Head of caudate nucleus (tissue), 42 donors: Measurements from ENCODE around the gene SNX4.

Source experiments
- DNase-seq, 42 donors: peaks; one replicate each; pipeline versions ENCODE4 v3.0.0 to v3.0.0-alpha.2; 2020 to 2021; ENCODE audit warnings: mixed read lengths in 7 of 42
- intact Hi-C: fragments of 100-400 bp; cut with DNase I; formaldehyde crosslinking; loops from one replicate; pipeline ENCODE4 v1.15.0; 2022

The SNX4 gene

DNA sequence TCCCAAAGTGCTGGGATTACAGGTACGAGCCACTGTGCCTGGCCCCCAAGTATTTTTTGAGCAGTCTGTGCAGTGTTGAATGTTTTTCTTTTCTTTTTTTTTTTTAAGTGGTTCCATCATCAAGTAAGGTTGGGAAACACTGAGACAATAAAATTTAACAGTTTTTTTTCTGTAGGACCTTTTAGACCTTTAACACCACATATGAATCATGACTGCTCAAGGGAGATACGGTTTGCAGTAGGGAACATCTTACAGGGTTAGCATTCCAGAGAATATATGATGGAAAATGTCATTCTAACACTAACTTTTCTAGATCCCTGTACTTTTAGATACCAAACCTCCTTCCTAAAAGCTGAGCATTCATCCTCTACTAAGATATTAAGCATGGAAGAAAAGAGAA is 41.7 kb downstream of the SNX4 start:
- intact Hi-C loops = no loop called here
- DNase-seq = no peak

DNA sequence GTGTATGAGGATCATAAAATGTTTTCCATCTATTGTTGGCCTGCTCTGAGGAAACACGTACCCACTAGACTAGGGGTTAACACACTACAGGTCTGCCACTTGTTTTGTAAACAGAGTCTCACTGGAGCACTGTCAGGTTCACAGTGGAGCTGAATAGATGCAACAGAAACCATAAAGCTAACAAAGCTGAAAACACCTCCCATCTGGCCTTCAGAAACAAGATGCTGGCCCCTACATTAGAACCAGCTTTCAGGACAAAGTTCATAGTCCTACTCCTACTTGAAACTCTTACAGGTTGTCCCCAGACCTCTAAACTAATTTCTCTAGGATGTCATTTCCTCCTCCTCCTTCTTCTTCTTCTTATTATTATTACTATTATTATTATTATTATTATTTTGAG is 42.3 kb downstream of the SNX4 start:
- intact Hi-C loops = no loop called here
- DNase-seq = no peak

DNA sequence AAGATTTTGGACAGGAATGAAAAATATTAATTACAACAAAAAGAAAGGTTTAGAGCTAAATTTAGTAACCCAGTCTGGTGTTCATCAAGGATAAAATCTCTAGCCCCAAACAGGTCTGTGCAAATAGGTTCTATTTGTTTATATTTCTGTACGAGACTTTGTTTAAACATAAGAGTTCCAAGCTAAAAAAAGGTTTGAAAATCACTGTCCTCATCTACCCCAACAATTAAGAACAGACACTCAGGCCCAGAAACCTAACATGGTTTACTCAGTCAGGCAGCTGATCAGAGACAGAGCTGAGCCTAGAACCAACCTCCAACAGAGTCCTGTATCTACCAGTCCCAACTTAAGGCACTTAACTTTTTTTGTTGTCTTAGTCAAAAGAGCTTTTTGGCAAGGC is 49.3 kb downstream of the SNX4 start:
- intact Hi-C loops = no loop called here
- DNase-seq = no peak

DNA sequence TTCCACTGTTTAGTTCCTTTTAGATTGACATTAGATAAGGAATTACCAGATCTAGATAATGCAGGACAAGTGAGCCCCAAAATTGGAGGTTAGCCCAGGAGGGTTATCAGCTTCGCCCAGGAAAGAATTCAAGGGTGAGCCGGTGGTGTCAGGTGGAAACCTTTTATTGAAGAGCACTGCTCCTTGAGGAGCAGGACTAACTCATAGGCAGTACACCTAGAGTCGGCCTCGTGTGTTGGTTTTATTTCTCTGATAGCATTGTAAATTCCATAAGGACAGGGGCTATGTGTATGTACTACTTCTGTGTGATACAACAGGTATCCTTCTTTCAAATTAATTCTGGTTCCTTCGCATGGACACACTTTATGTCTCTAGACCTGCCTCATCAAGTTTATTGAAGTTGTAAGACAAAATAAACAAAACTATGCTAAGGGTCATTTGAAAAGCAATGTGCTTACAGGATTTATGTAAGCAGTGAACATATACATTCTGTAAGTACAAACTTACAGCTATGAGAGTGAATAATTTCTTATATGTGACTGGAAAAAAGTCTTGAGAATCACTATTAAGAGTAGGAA is 57.2 kb downstream of the SNX4 start:
- intact Hi-C loops = no loop called here
- DNase-seq = no peak

DNA sequence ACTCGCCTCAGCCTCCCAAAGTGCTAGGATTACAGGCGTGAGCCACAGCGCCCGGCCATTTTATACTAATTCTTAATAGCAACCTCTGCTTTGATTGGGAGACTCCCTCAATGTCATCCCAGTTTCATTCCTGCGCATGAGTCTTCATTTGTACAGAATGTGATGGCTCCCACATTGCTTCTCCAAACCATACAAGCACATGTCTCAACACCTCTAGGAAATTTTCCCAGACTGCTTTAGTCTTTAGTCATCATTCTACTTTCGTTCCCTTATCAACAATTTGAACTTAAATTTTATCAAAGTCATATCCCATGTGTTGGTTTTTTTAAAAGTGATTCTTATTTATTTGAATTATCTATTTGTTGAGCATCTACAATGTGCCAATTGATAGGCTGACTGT is 58.1 kb downstream of the SNX4 start:
- intact Hi-C loops = no loop called here
- DNase-seq = no peak

DNA sequence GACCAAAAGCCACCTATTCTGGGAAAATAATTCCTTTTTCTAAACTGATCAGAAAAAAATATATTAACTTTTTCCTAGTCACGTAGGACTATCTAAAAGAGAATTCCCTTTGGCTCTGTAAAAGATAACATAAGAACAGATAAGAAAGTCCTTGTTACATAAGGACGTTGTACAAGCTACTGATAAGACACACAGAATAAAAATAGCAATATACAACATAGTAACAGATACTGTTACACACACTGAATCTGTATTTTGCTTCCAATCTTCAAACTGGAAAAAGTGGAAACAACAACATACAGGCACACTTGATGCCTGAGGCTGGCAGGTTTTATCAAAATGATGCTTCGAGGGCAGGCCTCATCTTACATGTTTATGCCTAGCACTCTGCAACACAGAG is 59.8 kb downstream of the SNX4 start:
- no peak for DNase-seq
- intact Hi-C loops = no loop called here

DNA sequence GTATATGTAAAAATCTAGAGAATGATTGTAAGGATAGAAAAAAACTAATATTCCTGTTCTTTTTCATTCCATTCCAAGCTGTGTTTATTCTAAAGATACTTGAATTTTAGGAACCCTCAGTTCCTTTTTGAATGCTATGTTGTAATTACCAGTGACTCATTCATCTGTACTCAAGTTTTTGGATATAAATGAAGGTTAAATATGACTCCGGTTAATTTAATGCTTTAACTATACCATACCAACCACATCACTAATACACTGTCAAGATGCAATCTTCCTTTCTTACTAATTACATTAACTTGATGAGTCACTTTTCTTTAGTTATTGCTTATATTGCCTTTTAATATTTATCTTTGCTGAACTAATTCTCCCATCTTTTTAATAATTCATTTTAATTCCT is 76.1 kb downstream of the SNX4 start:
- no peak for DNase-seq
- intact Hi-C loops = no loop called here

DNA sequence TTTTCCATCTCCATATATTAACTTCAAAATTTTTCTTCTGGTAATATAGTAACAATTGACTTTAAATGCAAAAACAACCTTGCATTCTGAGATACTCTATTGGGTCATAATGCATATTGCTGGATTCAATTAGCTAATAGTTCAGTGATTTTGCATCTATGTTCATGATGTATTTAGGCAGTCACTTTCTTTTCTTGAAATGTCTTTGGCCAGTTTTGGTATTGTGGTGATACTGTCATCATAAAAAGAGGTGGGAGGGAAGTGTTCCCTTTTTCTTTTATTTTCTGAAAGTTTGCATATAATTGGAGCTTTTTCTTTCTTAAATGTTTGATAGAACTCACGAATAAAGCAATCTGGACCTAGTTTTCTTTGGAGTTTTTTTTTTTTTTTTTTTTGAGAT is 77.5 kb downstream of the SNX4 start:
- intact Hi-C loops = no loop called here
- no peak for DNase-seq

DNA sequence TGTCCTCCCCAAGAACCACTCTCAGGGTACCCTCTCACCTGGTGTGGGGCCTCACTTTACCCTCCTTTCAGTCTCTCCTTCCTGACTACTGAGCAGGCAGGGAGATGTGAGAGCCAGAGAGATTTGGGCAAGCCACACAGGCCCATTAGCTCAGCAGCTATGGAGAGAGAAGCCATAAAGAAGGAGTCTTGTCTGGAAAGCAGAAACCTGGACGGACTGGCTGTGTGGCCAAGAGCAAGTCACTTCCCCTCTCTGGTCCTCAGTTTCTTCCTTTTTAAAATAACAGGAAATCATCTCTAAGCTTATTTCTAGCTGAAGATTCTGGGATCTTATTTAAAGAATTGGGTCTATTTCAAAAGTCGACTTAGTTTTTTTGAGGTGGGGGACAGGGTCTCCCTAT is 79.0 kb downstream of the SNX4 start:
- DNase-seq = no peak
- intact Hi-C loops = no loop called here

DNA sequence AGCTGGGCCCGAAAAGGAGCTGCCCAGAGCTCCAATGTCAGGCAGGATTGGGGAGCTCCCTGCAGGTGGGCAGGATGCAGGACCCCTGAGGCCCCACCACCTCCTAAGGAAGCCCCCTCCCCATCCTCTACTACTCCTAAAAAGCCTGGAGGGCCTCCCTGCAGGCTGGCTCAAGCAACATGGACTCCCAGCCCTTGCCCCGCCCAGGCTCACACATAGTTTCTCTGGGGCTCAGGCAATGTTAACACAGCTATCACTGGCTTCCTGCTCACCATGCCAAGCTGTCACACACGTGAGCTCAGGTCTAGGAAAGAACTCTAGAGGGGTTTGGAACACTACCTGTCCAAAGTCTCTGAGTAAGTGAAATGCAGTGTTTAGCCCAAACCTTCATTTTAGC is 79.4 kb downstream of the SNX4 start:
- intact Hi-C loops = no loop called here
- DNase-seq = peak in 1 of 42 donors; percentile 1

DNA sequence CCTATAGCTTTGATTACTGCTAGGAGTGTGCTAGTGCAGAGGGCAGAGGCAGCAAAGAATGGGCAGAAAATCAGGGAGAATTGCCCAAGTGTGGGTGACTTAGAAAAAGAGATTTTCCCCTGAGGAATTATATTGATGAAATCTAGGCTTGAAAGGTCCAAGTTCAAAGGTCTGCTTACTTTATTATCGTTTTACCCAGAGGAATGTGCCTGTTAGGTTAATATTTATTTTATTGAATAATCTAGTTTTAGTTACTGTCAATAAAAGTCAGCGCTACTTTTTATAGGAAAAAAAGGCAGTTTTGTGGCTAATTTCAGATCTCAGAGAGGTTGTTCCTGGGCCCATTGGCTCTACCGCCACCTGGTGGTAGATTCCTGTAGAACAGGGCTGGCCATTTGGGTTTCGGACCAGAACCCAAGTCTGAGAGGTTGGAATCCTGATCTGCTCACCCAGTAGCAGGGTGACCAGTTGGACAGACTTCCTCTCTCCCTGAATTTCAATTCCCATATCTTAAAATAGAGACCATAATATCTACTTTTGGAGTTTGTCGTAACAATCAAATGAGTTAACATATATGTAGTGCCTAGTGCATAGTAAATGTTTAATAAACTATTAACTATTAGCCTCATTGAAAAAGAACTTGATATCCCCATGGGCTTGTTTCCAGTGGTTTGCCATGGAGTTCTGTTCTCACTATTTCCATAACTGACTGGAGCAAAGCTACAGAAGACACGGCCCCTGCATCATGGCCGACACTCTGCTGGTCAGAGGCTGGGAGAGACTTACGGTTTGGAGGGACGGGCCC is 82.2 kb downstream of the SNX4 start:
- intact Hi-C loops = loop anchor here (5.0 kb wide), 1 partner anchor 441 kb away; no protein-coding TSS in a partner anchor
- peak in 41 of 42 donors; percentile 16 to 89 (median 72) for DNase-seq

DNA sequence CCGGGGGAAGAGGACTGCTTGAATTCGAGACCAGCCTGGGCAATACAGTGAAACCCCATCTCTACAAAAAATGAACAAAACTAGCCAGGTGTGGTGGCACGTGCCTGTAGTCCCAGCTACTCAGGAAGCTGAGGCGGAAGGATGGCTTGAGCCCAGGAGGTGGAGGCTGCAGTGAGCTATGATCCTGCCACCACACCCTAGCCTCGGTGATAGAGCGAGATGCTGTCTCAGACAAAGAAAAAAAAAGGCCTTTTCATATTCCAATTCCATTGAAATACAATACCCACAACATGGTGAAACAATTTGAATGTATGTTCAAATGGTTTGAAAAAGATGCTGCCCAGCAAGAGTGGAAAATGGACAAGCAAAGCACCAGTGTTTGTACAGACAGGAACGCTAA is 83.1 kb downstream of the SNX4 start:
- peak in 1 of 42 donors; percentile 27 for DNase-seq
- intact Hi-C loops = loop anchor here (5.0 kb wide), 1 partner anchor 440 kb away; no protein-coding TSS in a partner anchor

DNA sequence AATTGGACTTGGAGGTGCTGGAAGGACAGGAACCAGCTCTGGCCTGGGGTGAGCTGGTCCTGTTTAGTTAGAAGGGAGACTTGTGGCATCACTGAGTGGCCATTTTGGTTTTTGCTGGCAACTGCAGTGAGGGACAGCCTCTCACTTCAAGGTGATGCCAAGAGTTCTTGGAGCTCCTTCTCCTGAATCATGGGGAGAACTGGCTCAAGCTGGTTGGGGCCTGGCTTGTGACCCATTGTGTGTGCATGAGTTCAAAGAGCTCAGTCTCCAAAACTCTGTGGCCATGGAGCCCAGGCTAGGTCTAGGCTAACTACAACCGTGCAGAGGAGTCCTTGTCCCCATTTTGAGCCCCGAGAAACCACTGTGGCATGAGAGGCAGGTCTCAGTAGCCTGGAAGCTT is 84.8 kb downstream of the SNX4 start:
- intact Hi-C loops = loop anchor here (5.0 kb wide), 1 partner anchor 438 kb away; no protein-coding TSS in a partner anchor
- DNase-seq = peak in 1 of 42 donors; percentile 9

DNA sequence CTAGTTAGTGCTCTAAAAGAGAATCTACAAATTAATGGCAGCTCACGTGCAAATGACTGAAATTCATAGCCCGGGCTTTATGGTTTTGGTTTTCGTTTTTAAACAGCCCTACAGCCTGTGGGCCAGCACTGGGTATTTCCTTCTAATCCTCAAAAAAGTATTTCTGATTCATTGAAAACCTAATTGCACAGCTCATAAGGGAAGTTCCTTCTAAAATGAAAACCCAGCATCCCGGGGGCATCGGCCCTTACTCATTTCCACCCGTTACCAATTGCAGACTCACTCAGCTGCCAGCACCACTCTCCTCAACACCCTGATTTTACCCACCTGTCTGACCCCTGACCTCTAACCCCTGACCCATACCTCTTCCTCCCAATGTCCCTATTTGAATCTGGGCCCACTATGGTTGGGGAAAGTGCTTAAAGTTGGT is 85.4 kb downstream of the SNX4 start:
- no peak for DNase-seq
- intact Hi-C loops = loop anchor here (5.0 kb wide), 1 partner anchor 437 kb away; no protein-coding TSS in a partner anchor

DNA sequence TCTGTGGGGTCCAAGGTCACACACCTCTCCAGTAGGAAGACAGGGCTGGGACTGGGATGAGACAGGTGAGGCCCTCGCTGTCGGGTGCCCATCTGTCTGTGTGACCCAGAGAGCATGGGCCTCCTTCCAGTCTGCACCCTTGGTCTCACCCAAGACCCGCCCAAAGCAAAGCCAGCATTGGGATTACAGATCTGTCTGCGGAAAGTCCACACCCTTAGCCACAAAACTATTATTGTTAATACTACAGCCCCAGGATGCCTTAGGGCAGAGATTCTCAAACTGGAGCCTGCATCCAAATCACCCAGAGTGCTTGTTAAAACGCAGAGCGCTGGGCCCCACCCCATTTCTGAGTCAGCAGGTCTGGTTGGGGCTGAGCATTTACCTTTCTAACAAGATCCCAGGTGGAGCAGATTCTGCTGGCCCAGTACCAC is 86.4 kb downstream of the SNX4 start:
- intact Hi-C loops = no loop called here
- no peak for DNase-seq

DNA sequence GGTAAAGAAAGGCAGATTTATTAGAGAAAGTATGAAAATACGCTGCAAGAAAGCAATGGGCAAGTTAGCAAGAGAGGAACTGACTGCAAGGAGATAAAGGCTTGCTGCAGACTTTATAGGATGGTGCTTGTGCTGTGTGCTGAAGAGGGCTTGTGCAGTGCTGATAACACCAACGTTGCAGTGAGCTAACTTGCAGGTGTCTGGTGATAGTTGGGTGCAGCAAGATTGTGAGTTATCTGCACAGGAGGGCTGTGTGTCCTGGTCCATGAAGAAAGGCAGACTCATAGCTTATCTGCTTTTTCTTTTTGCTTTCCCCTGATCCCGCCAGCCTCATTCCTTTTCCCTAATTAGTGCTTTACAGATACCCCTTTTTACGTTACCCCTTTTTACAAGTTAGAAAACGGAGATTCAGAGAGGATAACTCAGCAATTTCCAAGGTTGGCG is 86.9 kb downstream of the SNX4 start:
- intact Hi-C loops = no loop called here
- DNase-seq = no peak

DNA sequence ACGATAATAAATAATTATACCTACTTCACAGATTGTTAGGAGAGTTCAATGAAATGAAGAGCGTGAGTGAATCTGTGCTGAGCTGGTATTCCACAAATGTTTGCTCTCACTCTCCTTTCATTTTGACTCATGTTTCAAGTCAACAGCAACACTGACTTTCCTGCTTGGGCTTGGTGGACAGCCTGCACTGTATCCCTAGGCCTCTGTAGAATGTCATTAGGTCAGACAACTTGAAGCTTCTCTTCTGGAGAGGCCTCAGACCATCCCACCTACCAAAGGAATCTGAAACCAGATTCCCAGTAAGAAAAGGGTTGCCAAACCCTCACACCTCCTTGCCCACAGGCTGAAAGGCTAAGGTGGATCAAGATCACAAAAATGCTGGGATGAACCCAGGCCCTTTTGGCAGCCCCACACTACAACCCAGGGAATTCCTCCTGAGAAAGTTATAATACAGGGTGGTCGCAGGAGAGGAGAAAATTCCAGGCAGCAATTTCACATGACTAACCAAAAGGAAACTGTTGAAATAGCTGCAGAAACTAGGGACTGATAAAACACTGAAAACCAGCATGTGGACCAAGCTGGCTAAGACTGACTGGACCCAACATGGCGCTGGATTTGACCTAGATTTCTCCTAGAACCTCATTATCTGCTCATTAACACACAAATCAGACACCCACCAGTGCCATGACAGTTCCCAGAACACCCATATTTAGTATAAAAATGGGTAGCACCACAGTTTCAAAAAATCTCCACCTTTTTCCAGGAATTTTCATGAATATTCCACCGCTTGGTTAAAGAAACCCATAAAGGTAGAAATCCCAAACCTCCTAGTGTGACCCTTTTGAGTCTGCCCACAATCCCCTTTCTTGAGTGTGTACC is 87.9 kb downstream of the SNX4 start:
- DNase-seq = no peak
- intact Hi-C loops = no loop called here

DNA sequence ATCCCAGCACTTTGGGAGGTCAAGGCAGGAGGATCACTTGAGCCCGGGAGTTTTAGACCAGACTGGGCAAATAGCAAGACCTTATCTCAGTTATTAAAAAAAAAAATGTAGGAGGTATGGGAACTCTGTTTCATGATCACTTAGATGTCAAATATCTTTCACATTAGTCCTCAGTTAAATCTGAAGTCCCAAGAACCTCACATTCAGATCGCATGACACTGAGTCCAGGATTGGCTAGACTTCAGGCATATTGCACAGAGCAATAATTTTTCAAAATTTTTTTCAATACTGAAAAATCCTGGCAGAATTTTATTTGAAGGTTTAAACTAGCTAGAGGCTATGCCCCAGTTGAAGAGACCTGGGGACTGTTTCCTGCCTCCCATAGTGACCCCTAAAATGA is 88.6 kb downstream of the SNX4 start:
- intact Hi-C loops = no loop called here
- DNase-seq = no peak

DNA sequence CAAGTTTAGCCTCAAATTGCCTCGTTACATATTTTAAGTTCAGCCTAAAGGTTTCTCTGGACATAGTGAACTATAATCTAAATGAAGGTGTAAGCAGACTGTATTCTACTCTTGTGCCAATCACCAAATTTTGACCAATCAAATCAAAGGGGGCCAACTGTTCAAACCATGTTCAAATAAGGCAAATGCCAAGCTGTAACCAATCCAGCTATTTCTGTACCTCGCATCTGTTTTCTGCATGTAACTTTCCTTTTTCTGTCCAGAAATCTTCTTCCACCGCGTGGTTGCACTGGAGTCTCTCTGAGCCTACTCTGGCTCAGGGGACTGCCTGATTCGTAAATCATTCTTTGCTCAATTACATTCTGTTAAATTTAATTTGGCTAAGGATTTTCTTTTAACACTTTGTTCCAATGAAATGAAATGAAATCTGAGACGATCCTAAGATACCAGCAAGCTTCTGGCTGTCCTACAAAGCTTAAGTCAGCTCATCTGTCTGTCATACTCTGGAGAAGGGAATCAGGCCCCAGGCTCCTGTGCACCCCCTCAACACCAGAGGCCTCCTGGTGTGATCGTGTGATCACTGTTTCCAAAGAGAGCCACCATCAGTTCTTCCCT is 91.7 kb downstream of the SNX4 start:
- DNase-seq = no peak
- intact Hi-C loops = no loop called here
